ENCODE data around the gene GLTP. TPM values are rescaled to one million over a fixed set of nuclear protein-coding genes. Genes with fewer than 3 reads are reported as not detected.

Gene GLTP
- total RNA-seq, 4 donors from 2014 or later = 22.2 to 35.9 (median 32.6) TPM

GRCh38 chr12:109841356-109841755 is 39.0 kb downstream of the GLTP start:
- no peak for TF ChIP-seq CTCF (IDR thresholded peaks at IDR 0.05; ENCODE audit: low read depth)

GRCh38 chr12:109840305-109841074 is 39.9 kb downstream of the GLTP start:
- TF ChIP-seq CTCF (IDR thresholded peaks at IDR 0.05; ENCODE audit: low read depth) = no peak

DNA sequence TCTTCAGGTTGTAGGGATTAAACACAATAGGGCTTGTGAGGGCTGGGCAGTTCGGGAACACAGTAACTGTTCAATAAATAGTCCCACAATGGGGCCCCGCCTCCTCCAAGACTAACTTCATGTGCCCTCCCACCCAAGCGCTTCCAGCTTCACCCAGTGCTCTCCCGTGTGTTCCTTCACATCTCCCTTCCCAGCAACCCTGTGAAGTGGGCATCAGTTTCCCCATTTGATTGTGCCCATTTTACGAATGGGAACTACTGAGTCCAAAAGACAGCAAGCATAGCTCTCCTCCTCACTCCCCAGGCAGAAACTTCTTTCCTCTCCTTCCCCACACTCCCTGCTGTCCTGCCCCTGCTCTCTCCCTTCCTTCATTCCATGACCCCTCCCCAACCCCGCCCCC is 40.9 kb downstream of the GLTP start:
- no peak for TF ChIP-seq CTCF (IDR thresholded peaks at IDR 0.05; ENCODE audit: low read depth)

DNA sequence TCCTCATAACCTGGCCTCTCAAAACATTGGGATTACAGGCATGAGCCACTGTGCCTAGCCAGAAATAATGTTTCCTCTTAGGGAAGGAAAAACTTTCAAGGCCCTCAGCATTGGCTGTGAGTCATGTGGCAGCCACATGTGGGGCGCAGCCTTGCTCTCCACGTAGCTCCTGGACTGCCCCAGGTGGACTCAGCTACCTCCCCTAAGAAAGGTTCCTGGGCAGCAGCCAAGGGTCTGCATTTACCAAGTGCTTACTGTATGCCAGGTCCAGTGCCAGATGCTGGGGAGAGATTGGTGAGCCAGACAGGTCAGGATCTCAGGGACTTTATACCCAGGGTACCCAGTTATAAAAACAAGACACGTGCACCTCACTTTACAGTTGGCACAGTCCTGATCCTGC is 43.4 kb downstream of the GLTP start:
- no peak for TF ChIP-seq CTCF (IDR thresholded peaks at IDR 0.05; ENCODE audit: low read depth)

DNA sequence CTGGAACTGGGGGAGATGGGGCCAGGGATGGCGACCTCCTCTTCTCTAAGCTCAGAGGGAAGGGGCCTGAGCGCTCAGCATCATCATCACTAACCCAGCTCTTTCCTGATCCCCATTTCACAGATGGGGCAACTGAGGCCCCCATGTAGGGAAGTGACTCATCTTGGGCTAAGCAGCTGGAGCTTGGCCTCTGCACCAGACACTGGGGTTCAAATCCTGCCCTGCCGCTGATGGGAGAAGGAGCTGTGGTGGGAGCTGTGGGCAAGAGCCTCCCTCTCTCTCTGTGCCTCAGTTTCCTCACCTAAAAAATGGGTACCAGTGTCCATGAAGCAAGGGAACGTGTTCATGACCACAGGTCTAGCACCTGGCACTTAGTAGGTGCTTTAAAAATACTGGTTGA is 44.5 kb downstream of the GLTP start:
- TF ChIP-seq CTCF (IDR thresholded peaks at IDR 0.05; ENCODE audit: low read depth) = no peak

DNA sequence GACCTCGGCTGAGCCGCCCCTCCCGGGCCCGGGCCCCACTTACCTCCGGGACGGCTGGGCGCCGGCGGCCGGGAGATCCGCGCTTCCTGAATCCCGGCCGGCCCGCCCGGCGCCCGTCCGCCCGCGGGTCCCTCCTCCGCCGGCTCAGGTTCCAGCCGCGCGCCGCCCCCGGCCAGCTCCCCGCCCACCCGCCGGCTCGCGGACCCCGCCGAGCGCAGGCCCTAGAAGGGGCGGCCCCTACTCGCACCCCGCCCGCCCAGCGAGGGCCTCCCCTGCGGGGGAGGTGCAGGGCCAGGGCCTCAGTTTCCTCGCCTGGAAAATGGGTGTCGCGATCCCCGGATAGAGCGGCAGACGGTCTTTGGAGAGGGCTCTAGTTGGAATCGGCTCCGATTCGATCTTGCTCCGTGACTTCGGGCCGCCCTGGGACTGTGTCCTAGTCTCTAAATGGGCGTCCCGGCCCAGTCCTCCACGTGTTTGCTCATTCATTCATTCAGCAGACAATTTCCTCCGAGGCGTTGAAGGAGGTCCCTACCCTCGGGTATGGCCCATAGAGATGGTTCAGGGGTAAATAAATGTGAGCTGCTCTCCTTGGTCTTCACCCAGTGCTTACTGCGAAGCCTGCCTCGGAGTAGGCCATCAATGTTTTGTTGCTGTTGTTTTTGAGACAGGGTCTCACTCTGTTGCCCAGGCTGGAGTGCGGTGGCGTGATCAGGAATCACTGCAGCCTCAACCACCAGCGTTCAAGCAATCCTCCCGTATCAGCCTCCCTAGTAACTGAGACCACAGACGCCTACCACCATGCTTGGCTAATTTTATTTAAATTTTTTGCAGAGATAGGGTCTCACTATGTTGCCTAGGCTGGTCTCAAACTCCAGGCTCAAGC is 46.8 kb downstream of the GLTP start, which contains the start of gene TRPV4:
Gene TRPV4 (minus strand): TSS at position 92 of the 883 bp plus-strand sequence. CDS start 18,602 bp downstream, outside the sequence.
- TF ChIP-seq CTCF (IDR thresholded peaks at IDR 0.05; ENCODE audit: low read depth) = no peak

Data from subcutaneous adipose tissue (tissue), 4 donors.